Gastrocnemius medialis (tissue), 4 donors: Measurements from ENCODE around the gene CA9.

Experiments used
- POLR2A ChIP-seq, 2 donors: fragments of 450-650 bp; IDR thresholded peaks; one replicate each; pipeline ENCODE4 v1.6.1; 2017; ENCODE audit warnings: antibody characterized with exemption in 2 of 2, mild to moderate bottlenecking in 2 of 2, moderate library complexity in 2 of 2
- TF ChIP-seq, protein P1 (sequence below), 5 experiments: fragments of 450-650 bp in 3 of 5; fragments of 200-600 bp in 2 of 5; sonication (generic) in 2 of 5; IDR thresholded peaks in 4 of 5; conservative IDR thresholded peaks in 1 of 5; 1 replicate in 4 of 5; 2 replicates in 1 of 5; pipeline ENCODE4 v1.5.1; 2016 to 2019; ENCODE audit warnings: antibody characterized with exemption in 5 of 5, mild to moderate bottlenecking in 3 of 5, moderate library complexity in 3 of 5

DNA sequence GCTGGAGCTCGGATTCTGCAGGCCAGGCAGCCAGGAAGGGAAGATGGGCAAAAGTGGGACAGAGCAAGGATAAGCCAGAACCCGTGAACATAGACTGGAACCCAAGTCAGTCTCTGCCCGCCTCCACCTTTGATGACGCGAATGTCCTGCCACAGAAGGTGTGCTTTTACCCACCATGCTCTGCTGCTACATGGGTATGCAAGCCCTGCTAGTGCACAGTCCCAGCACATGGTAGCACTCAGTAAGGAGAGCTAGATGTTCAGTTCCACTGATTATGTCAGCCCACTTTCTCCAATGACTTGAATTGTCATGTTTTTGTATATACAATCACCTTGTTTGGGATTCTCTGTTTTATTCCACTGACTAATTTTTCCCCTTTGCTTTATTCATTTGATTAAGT lies 44.1 kb upstream of the CA9 start:
- TF ChIP-seq, protein P1, sequence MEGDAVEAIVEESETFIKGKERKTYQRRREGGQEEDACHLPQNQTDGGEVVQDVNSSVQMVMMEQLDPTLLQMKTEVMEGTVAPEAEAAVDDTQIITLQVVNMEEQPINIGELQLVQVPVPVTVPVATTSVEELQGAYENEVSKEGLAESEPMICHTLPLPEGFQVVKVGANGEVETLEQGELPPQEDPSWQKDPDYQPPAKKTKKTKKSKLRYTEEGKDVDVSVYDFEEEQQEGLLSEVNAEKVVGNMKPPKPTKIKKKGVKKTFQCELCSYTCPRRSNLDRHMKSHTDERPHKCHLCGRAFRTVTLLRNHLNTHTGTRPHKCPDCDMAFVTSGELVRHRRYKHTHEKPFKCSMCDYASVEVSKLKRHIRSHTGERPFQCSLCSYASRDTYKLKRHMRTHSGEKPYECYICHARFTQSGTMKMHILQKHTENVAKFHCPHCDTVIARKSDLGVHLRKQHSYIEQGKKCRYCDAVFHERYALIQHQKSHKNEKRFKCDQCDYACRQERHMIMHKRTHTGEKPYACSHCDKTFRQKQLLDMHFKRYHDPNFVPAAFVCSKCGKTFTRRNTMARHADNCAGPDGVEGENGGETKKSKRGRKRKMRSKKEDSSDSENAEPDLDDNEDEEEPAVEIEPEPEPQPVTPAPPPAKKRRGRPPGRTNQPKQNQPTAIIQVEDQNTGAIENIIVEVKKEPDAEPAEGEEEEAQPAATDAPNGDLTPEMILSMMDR (IDR thresholded peaks at IDR 0.05 in 4 of 5, conservative IDR thresholded peaks at IDR 0.05 in 1 of 5), result no peak
- no peak for TF ChIP-seq POLR2A (IDR thresholded peaks at IDR 0.05)
